DMS 273 (cell line): ENCODE measurements around the gene VAX1.

Experiments used
- DNase-seq: peaks from one replicate; lab custom pipeline; 2025; ENCODE audit not compliant: unreplicated experiment; lab: John Stamatoyannopoulos, UW

Gene VAX1, protein sequence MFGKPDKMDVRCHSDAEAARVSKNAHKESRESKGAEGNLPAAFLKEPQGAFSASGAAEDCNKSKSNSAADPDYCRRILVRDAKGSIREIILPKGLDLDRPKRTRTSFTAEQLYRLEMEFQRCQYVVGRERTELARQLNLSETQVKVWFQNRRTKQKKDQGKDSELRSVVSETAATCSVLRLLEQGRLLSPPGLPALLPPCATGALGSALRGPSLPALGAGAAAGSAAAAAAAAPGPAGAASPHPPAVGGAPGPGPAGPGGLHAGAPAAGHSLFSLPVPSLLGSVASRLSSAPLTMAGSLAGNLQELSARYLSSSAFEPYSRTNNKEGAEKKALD

DNA sequence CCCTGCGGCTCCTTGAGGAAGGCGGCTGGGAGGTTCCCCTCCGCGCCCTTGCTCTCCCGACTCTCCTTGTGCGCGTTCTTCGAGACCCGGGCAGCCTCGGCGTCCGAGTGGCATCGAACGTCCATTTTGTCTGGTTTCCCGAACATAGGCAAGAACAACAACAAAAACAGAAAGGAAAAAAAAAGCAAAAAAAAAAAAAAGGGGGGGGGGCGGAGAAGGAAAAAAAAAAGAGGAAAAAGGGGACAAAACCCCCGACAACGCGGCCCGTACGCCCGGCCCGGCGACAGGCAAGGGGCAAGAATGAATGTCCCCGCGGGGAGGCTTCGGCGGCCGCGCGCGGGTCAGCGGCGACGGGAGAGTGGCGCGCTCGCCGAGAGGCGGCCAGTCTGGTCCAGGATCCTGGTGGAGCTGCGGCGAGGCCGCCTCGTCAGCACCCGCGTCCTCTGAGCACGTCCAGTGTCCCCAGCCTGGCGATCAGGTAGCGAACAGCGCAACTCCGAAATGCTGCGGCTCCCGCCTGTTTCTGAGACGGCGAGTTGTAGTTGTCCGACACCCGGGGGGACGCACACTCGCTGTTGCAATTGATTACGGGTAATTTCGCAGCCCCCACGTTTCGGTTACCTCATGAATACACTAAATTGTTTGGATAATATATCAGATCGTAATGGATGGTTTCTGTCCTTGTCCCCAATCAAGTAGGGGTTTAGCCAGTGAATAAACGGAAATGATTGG, at the start of gene VAX1:
TSS of gene VAX1 (minus strand) at position 360 of the 732 bp plus-strand sequence. CDS start at position 146, 214 bp downstream.
- DNase-seq, result no peak

DNA sequence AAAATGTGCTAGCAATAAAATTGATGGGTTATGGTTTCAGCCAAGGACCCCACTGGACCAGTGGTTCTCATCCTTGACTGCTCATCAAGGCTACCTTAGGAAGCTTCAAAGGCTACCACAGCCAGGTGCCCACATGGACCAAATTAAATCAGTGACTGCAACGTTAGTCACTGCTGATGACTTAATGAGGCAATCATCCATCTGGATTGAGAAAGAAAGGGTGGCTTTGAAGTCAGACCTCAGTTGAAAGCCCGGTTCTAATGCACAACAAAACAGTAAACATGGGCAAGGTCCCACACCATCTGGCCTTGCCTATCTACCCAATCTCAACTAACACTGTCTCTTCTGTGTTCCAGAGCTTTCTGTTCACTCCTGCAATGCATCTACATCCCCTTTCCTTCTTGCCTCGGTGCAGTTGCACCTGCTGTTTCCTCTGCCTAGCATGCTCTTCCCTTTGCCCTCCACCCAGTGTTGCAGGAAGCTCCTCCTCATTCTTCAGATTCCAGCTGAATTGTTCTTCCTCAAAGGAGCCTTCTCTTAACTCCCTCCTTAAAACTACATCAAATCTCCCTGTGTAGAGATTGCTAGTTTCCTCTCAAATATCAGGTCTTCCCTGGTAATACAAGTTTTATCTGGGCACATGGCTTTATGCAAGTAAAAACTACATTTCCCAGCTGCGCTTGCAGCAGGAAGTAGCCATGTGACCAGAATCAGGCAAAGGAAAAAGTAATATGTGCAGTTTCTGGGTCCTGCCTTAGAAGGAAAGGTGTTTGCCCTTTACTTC, 49.0 kb upstream of the VAX1 start:
- DNase-seq, result peak; percentile 66

DNA sequence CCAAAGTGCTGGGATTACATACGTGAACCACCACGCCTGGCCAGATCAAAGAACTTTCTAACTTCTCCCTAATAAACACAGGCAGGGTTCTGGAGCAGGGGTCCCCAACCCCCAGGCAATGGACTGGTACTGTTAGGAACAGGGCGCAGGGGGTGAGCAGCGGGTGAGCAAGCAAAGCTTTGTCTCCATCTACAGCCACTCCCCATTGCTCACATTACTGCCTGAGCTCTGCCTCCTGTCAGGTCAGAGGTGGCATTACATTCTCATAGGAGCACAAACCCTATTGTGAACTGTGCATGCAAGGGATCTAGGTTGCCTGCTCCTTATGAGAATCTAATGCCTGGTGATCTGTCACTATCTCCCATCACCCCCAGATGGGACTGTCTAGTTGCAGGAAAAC, 47.7 kb upstream of the VAX1 start:
- peak; percentile 7 for DNase-seq

DNA sequence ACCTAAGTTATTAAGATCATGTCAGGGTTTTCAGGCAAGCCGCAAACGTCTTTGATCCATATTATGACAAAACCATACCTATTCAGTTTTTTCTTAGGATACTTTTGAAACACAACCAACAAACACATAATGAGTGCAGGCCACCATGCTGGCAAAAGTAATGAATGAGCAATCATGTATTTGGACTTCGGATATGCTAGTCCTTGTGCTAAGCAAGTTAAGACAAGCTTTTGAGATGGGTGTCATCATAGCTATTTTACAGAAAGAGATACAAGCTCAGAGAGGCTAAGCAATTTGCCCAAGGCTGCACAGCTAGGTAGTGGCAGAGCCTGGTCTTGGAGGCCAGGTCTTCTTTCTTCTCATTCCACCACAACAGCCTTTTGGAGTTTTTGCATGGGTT, 46.8 kb upstream of the VAX1 start:
- DNase-seq, result no peak

DNA sequence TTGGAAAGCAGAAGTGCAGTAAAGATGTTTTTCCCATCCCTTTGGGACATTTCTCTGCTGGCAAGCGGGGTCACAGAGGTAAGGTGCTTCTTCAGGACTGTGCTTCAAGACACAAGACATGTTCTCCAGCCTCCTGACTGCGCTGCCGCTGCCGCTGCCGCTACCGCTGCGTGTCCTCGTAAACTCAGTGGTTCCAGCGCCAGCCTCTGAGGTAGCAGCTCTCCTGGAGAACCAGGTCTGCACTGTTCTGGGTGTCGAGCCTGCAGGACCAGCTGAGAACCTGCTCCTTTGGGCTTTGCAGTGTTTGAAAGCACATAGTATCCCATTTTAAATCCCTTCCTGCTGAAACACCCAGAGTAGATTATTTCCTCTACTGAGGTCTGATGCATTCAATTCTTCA, 46.2 kb upstream of the VAX1 start:
- DNase-seq, result no peak

DNA sequence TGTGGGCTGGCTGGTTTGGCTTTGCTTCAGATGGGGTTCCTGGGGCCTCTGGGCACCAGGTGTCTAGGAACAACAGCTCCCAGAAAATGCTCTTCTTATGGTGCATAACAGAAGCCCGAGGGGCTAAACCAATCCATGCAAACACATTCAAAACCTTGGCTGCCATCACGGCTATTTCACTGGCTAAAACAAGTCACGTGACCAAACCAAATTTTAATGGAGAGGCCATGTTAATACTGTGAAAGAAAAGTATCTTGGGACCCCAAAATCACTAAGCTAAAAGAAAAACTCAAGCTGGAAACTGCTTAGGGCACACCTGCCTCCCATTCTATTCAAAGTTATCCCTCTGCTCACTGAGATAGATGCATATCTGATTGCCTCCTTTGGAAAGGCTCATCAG, 40.1 kb upstream of the VAX1 start:
- no peak for DNase-seq

DNA sequence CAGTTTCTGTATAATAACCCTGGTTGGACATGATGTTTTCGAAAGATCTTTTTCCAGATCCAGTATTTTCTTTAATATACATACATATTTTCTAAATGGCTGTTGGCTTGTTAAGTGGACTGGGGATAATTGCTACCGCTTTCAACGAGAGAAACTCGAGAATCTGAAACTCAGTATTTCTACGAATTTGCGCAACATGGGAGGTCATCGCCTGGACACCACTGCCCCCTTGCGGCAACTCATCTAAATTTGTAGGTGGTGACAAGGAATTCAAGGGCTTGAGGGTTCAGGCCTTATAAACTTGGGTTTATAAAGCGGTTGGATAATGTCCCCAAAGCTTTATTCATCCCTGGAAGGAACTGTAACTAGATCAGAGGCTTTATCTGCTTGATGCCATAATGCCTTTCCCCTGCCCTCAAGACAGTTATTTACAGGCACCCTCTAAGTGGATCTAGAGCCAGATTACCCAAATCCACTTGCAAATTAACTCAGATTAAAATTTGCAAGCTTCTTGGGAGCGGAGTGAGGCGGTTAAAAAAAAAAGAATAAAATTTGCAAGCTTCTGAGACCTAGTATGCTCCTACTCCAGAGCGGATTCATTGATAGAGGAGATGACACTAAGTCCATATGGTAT, 37.9 kb upstream of the VAX1 start:
- DNase-seq, result peak; percentile 81

DNA sequence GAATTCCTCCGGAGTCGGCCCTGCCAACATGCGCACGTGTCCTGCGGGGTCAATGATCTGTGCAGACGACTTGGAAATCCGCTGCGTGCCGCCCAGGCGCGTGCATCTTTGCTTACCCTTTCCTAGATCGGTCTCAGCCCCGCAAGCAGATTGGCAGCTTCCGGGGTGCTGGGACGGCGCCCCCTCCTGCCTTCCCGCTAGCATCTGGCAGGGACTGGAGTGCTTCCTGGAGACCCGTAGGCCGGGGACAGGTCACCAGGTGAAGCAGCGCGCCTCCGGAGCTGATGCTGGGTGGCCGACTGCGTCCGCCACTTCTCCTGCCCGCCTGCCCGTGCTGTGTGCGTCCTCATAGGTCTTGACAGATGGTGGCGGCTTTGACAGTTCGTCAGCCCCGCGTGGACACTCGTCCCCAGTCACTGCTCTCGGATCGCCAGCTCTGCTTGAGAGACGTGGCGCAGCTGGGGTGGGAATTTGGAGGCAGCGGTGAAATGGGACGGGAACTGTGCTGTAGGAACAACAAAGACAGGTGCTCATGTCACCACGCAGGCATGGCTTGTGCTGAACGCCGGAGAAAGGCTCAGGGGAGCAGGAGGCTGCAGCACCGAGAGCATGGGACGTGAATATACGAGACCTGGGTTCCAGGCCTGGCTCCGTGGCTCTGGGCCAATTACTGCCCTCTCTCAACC, 37.3 kb upstream of the VAX1 start:
- DNase-seq, result peak; percentile 68

DNA sequence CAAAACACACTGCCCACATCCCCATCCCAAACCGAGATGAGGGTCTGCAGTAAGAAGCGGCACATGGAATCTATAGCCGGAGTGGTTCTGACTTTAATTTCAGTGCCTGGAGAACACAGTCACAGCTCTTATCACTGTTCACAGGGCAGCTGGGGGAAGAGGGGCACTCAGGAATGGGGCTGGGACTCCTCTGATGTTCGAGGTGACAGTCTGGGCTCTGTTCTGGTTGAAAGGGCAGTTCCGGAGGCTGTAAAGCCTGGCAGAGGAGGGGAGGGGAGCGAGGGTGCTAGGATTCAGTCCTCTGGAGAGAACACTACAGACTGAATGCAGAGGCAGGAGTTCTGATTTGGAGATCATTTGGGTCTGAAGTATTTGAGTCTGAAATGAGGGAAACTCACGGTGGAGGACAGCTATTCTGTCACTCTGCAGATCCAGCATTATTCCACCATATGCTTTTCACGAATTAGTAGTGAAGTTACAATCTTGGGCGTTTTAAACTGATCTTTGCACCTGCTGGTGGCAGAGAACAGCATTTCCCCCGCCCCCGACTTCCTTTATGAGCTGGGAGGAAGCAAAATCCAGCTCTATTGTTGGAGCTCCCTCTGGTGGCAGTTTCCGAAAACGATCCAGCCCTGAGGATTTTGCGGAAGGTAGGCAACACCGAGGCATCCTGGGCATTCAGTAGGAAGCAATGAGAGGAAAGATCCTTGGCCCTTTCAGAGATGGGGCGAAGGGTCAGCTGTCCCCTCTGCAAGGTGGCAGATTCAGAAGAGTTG, 36.6 kb upstream of the VAX1 start:
- peak; percentile 92 for DNase-seq

DNA sequence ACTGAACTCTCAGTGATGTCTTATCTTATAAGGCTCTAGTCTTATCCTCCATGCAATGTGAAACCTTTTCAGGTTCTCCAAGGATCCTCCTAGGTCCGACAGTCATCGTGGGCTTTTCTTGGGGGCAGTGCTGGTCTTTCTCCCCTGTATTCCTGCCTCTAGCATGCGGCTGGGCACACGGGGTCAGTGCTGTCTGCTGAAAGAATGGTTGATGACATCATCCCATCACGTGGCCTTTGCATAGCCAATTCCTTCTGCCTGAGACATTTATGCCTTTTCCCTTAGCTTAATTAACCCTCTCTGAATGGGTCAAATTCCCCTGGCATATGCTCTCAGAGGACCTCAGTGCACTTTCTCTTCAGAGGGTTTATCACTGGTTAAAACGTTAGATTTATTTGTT, 32.2 kb upstream of the VAX1 start:
- DNase-seq, result peak; percentile 6

DNA sequence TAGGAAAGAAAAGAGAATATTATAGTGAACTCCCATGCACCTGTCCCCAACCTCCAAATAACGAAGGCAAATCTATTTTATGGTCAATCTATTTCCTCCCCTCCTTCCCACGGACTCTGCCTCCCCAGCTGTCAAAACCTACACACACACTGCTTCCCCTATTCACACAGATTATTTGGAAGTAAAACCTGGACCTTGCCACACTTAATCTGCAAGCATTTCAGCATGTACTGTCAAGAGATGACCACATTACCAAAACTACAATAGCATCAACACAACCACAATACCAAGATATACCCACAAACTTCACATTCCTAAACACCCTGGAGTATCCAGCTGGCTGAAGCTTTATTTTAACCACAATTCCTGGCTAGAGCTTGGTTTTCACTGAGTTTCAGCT, 31.4 kb upstream of the VAX1 start:
- no peak for DNase-seq

DNA sequence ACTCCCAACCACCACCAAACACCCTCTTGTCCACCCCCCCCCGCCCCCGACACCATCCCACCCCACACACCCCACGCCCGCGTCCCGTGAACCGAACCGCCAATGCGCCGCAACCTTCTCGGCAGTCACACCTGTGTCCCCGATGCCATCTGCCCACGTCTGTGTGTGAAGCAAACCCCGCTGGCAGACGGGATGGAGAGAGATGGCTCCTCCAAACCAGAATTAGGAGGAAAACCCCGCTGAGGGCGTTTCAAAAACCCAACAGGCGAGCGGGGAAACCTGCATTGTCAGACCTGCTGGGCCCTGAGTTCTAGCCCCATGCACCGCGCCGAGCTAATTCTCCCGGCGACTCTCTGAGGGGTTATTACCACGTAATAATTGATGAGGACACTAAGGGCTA, 30.7 kb upstream of the VAX1 start:
- DNase-seq, result no peak

DNA sequence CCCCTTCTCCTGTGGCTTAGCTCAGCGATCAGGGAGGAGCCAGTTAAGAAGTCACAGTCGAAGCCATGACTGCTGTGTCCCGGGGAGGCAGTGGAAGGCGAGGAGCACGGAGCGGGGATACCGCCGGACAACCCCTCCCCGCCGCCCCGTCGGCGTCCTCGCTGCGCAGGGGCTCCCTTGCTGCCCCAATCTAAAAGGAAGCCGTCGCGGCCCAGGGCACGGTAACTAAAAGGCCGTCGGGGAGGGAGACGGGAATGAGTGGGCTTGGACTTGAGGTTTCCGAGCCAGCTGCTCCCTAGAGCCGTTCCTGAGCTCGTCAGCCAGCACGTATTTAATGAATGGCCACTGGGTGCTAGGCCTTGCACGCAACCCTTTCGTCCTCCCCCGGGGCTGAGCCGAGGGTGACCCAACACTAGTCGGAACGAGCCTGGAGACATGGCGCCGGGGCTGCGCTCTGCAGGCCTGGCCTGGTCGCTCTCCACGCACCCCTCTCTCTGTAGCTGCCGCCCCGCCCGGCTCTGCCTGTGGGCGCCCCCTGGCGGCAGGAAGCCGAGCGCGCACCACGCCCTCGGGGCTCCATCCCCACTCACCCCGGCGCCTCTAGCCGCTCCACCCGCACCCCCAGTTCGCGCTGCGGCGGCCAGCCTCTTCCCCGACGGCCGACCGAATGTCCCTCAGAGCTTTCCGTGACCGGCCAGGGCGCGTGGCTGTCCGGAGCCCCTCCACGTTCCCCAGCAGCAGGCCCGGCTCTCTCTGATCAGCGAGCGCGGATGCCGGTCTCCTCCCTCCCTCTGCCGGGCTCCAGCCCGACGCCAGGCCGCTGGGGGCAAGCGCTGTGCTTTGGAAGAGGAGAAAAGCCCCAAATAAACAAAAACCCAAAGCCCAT, 30.0 kb upstream of the VAX1 start:
- peak; percentile 80 for DNase-seq

DNA sequence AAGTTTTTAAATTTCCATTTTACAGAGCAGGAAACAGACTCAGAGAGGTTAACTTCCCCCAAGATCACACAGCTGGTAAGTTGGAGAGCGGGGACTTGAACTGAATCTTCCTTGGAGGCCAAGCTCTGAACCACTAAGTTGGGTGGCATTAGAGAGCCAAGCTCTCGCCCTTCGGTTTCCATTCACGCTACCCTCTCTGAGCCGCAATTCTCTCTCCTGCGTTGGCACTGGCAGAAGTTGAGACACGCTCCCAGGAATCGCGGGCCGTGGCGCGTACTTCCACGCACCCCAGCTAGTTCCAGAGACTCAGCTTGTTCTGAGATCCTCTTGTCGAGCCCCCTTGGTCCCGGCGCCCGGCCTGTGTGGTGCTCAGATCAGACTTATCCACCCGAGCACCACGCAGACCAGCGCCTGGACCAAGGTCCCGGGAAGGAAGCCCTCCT, 29.3 kb upstream of the VAX1 start:
- no peak for DNase-seq

DNA sequence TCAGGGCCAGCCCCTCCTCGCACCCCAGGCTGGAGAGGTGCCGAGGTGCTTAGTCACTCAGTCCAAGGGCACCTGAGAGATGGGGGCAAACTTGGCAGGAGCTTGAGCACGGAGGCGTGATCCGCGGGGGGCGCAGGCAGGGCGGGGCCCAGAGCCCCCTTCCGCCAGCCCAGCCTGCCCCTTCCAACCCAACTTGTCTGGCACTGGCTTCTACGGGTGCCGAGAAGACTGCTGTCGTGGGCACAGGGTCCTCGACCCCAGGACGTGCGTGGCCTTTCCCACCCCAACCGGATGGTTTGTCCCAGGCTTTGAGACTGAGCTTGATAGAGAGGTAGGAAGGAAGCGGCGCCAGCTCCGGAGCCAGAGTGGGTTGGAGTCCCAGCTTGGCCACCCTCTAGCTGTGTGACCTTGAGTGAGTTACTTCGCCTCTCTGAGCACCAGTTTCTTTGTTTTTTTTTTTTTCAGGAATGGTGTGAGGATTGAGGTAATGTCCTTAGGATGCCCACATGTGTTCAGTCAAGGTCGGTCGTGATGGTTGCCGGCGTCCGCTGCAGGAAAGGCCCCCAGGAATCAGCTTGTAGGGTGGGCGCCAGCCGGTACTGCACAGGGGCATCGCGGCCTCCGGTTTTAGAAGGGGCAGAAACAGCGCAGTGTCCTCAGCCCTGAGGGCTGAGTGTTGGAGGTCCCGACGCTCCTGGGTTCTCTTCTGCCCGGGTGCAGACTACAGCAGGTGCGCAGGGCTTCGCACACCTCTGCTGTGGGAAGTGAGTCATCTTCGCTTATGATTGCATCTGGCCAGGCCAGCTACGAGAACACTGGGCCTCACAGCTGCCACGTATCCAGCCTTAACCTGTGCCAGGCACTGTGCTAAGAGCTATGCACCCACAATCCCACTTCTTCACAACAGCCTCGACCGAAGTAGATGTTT, 28.6 kb upstream of the VAX1 start:
- DNase-seq, result peak; percentile 31

DNA sequence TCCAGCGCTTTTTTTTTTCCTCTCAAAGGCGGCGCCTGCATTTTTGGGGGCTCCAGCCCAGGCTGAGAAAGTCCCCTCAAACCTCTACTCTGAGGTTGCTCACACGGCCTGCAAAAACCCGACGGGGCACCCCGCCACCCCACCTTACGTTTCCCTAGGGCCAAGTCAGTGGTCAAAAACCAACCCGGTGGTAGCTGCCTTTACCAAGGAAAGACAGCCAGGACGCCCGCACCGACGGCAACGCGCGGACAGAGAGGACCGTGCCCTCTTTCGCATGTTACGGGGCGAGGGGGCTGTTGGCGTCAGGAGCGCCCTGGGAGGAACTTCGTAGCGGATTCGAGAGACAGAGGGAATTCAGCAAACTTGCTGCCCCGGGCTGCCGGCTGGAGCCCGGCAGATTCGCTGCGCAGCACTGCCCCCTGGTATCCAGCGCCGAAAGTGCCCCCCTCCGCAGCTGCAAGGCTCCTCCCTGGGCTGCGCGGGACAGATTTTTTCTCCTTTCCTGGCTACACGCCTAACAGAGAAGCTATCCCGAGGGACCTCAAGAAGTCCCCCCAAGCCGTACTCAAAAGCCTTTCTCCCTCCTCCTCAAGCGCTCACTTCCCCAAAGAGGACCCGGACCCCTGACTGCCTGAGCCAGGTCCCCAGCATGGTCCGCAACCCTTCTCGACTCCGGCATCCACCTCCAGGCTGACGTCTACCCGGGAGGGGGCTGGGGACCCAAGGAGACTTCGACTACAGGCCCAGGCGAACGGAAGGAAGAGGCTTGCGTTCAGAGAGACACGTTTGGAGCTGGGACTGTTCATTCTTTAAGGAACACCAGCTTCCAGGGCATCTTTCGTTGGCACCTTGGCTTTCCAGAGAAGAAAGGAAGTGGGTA, 27.7 kb upstream of the VAX1 start:
- DNase-seq, result peak; percentile 83
